Measurements from ENCODE around the gene KDM4C.

DNA sequence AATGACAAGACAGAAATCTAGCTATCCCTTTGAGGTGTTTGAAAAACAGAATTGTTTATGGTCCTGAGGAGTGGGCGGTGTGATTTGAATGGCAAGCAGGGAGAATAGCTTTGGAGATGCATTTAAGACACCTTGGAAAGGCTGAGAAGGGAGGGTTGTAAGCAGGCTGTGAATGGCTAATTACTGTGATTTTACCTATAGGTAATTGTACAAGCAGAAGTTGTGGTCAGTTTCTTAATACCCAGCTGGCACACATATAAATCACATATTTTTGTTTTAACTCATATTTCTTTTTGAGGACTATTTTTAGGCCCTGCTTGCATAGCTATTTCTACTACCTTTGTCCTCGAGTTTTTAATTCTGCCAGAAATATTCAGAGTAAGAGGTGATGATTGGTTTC, 248.6 kb downstream of the KDM4C start:
- TF ChIP-seq, protein P1, sequence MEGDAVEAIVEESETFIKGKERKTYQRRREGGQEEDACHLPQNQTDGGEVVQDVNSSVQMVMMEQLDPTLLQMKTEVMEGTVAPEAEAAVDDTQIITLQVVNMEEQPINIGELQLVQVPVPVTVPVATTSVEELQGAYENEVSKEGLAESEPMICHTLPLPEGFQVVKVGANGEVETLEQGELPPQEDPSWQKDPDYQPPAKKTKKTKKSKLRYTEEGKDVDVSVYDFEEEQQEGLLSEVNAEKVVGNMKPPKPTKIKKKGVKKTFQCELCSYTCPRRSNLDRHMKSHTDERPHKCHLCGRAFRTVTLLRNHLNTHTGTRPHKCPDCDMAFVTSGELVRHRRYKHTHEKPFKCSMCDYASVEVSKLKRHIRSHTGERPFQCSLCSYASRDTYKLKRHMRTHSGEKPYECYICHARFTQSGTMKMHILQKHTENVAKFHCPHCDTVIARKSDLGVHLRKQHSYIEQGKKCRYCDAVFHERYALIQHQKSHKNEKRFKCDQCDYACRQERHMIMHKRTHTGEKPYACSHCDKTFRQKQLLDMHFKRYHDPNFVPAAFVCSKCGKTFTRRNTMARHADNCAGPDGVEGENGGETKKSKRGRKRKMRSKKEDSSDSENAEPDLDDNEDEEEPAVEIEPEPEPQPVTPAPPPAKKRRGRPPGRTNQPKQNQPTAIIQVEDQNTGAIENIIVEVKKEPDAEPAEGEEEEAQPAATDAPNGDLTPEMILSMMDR (IDR thresholded peaks at IDR 0.05): no peak
- no peak for TF ChIP-seq POLR2A (IDR thresholded peaks at IDR 0.05)
